Posterior cingulate gyrus (tissue), 11 donors: Measurements from ENCODE around the gene KRTAP4-9.
A peak's percentile ranks its signal among the peaks of the same experiment; 100 is the strongest.
"Not testable (repeated sequence)": the region's sequence is repeated elsewhere in the genome, so short reads cannot be mapped to it uniquely, and the experiment has no call there.

Experiments used
- DNase-seq, 10 donors: peaks; one replicate each; pipeline versions ENCODE4 v3.0.0 to v3.0.0-alpha.2; 2020 to 2021; ENCODE audit warnings: mixed read lengths in 3 of 10
- intact Hi-C: fragments of 100-400 bp; cut with DNase I; formaldehyde crosslinking; loops from one replicate; pipeline ENCODE4 v1.15.1; 2023

The KRTAP4-9 gene

GRCh38 chr17:41123991-41124371 lies 18.8 kb downstream of the KRTAP4-9 start, which contains the start of gene KRTAP4-12:
Gene KRTAP4-12, minus strand, starts transcription at chr17:41124182. Its CDS starts 60 bp downstream, at chr17:41124122.
- DNase-seq, intact Hi-C loops: not testable (repeated sequence)

GRCh38 chr17:41125064-41125463 lies 19.9 kb downstream of the KRTAP4-9 start:
- no peak for DNase-seq
- intact Hi-C loops = no loop called here

DNA sequence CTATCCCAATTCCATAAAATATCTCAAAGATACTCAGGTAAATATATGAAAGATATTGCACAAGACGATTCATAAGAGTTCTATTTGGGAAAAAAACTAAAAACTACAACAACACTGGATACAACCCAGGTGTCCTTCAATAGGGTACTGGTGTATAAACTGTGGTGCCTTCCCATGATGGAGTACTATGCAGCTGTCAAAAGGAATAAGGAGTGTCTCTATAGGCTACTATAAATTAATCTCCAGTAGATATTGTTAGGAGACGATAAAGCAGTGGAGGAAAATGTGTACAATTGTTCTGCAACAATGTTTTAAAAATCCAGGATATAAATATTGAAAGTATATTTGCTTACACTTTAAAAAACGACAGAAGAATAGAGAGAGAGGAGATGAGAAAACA lies 21.2 kb downstream of the KRTAP4-9 start:
- intact Hi-C loops = no loop called here
- no peak for DNase-seq

- no peak for DNase-seq
- intact Hi-C loops = no loop called here
Measured at GRCh38 chr17:41127371-41127770, 22.2 kb downstream of the KRTAP4-9 start.

DNA sequence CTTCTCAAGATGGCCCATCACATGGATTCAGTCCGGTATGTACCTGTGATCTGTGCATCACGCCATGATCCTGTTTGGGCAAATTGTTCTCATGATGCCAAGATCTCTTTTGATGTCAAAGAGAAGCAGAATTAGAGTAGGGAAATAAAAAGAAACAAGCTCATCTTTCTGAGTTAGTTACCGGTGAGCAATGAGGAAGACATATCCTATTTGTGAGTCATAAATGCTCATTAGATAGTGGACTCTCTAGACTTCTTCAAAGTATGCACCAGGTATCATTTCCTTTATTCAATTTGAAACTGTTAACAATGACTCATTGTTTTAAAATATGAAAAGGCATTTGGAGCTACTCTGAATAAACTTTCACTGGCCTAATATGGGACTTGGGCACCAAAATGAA lies 26.8 kb downstream of the KRTAP4-9 start:
- DNase-seq = no peak
- intact Hi-C loops = no loop called here

DNA sequence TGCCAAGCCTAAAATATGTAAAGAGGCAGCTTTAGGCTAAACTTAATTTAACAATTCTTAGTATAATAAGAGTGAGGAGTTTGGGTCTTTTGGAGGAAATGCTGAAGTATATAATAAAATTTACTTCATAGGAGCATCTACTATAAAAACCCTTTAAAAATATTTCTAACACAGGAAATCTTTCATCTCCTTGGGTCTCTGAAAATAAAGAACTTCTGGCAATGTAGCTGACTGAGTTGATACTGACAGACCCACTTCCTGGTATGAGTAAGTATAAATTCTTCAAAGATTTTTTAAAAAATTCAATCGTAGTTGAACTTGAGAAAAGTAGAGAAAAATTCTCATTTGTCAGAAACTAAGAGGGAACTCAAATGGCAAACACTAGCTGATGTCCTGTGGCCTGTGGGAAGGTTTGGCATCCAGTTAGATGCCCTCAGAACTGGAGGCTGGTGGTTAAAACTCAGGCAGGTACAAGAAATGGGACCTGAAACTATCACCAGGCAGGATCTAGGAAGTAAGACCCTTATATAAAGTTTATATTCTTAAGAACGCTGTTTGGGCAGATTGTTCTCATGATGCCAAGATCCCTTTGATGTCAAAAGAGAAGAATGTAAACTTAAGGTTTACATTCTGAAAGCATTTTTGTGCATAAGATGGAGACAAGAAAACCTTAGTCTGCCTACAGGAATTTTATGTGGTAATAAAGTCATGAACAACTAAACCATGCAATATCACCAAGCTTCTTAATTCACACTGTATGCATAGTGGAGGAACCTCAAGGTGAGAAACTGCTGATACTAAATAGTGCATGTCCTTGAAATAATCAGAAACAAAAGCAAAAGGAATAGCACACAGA lies 28.9 kb downstream of the KRTAP4-9 start:
- intact Hi-C loops = no loop called here
- DNase-seq = no peak

DNA sequence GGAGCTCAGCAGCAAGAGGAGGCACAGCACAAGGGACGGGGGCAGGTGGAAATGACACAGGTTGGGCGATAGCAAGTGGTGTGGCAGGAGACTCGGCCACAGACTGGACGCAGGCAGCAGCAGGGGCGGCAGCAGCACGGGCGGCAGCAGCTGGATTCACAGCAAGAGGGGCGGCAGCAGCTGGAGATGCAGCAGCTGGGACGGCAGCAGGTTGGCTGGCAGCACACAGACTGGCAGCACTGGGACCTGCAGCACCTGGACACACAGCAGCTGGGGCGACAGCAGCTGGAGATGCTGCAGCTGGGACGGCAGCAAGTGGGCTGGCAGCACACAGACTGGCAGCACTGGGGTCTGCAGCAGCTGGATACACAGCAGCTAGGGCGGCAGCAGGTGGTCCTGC lies 34.7 kb downstream of the KRTAP4-9 start:
- DNase-seq = peak in 1 of 10 donors; percentile 55
- intact Hi-C loops = not testable (repeated sequence)

DNA sequence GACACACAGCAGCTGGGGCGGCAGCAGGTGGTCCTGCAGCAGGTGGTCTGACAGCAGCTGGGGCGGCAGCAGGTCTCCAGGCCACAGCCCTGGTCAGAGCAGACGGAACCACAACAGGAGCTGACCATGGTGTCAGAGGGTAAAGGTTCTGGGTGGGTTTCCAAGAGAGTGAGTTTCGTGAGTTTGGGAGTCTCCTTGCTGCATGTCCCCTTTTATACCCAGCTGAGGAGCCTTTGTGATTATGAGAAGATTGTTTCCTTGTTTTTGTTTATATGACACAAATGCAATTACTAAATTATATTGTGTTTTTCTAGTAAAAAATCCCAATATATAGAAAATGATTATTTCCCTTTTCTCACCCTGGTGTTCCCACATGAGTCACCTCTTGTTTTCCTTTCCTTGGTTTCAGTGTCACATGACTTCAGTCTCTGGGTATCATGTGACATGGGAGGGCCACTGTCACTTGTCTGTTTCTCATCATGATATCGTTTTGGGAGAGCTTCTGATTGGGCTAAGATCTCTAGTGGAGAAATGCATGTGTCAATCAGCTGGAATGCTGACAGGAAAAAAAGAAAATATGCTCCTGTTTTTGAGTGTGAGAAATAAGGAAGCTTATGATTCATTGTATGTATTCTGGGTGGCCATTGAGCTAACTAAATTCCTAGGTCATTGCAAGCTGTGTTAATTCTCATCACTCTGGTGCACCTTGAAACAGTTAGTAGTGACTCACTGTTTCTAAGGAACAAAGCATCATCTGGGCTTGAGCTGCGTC lies 35.4 kb downstream of the KRTAP4-9 start, which contains the start of gene KRTAP4-6:
KRTAP4-6 (minus strand) TSS at position 185 of the 772 bp plus-strand sequence; CDS start at position 128, 57 bp downstream.
- intact Hi-C loops = no loop called here

DNA sequence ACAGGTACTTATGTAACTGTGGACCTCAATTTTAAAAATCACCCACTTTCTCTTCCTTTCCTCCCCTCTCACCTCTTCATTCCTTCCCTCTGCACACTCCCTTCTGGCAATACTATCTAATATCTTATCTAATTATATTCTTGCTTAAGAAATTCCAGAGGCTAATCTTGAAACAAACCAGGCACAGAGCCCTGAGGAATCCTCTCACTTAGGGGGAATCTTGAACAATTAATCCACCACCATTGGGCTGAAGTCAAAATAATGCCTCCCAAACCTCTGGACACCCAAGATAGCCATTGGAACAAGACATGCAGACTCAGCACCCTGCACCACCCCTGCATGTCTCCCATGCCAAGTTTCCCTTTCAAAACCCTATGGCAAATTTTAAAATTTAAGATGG lies 36.2 kb downstream of the KRTAP4-9 start:
- DNase-seq = no peak
- intact Hi-C loops = no loop called here

More for the DNA sequence above, 35.4 kb downstream of the KRTAP4-9 start, which contains the start of gene KRTAP4-6:
- no peak for DNase-seq

GRCh38 chr17:41144846-41145245 lies 39.7 kb downstream of the KRTAP4-9 start:
- DNase-seq = no peak
- intact Hi-C loops = no loop called here

GRCh38 chr17:41145261-41145660 lies 40.1 kb downstream of the KRTAP4-9 start:
- intact Hi-C loops = no loop called here
- no peak for DNase-seq

DNA sequence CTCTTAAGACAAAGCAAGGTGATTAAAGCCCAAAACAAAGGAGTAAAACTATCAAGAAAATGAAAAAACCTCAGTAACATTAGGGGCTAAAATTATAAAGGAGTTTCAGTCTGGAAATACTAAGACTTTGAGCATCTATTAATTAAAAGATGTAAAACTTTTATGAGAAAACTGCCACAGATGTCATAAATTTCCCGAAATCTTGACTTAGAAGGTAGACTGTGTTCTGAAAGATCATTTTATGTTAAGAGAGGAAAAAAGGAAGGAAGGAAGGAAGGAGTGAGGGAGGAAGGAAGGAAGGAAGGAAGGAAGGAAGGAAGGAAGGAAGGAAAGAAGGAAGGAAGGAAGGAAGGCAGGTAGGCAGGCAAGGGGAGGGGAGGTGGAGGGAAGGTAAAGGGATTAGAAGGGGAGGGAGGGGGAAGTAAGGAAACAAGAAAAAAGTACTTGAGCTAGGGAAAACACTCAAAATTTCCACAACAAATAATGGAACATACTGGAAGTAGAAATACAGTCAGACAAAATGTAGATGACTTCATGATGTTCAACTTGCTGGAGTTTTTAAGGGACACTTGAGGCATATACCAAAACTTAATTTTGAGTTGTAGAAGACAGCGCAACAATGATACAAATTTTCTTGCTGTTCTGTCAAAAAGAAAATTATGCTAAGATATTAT lies 42.5 kb downstream of the KRTAP4-9 start:
- DNase-seq = no peak
- intact Hi-C loops = no loop called here

- intact Hi-C loops = not testable (repeated sequence)
- DNase-seq = peak in 1 of 10 donors; percentile 68
Measured at GRCh38 chr17:41148971-41149651, 43.9 kb downstream of the KRTAP4-9 start.

DNA sequence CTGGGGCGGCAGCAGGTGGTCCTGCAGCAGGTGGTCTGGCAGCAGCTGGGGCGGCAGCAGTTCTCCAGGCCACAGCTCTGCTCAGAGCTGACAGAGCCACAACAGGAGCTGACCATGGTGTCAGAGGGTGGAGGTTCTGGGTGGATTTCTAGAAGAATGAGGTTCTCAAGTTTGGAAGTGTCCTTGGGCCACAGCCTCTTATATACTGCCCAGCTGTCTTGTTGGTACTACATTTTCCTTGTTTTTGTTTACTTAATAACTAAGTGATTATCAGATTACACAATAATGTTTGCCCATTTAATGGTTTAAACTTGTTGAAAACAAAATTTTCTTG lies 44.4 kb downstream of the KRTAP4-9 start, which contains the start of gene KRTAP4-5:
KRTAP4-5 (minus strand) TSS at position 174 of the 334 bp plus-strand sequence; CDS start at position 116, 58 bp downstream.
- intact Hi-C loops = no loop called here
- DNase-seq = no peak

DNA sequence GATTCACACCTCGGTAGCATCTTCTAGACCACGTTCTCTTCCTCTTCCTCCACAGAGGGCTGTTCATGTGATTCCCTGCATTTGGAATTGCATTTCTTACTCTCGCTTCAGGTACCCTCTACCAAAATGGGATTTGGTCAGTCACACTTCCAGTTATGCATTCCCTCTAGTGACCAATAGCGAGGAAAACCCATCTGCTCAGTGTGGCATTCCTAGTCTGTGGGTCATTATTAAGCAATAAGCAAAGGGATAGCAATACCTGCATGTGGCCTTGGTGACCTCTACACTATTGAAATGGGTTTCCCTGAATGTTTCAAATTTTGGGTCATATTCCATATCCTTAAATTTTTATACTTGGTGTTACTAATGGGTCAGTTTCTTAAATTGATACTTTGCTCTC lies 44.8 kb downstream of the KRTAP4-9 start:
- intact Hi-C loops = no loop called here
- DNase-seq = no peak

DNA sequence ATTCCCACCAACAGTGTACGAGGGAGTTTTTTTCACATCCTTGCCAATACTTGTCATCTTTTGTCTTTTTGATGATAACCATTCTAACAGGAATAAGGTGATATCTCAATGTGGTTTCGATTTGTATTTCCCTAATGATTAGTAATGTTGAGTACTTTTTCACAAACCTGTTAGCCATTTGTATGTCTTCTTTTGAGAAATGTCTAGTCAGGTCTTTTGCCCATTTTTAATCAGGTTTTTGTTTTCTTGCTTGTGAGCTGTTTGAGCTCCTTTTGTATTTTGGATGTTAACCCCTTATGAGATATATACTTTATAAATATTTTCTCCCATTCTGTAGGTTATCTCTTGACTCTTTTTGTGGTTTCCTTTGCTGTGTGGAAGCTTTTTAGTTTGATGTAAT lies 46.3 kb downstream of the KRTAP4-9 start:
- intact Hi-C loops = no loop called here
- DNase-seq = no peak

DNA sequence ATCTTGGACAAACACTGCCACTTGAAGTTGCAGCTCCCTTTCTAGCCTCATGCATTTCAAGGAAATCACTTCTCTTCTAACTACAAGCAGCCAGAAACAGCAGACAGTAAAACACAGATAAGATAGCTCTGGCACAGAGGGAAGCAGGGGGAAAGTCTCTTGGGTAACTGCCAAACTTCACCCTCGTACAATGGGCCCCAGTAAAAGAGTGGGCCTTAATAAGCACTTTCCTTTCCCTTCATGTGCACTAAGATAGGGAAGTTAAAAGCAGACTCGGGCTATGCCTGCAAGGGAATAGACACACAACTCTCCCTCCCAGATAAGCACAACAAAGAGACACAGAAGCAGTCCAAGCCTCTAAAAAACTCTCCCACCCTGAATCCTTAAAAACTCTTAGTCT lies 48.7 kb downstream of the KRTAP4-9 start:
- intact Hi-C loops = no loop called here
- DNase-seq = no peak
